HepG2 (cell line): ENCODE results near the gene TMEM214. TPM values are rescaled to one million over a fixed set of nuclear protein-coding genes. Genes with fewer than 3 reads are reported as not detected.

Experiments used
- DNMT3B ChIP-seq: conservative IDR thresholded peaks from 2 replicates; pipeline ENCODE4 v1.6.1; 2016; ENCODE audit warnings: missing biosample characterization, control low read depth
- ETV6 ChIP-seq: sonication (generic); formaldehyde crosslinking; conservative IDR thresholded peaks from 2 replicates; pipeline ENCODE4 v1.4.0; 2020; ENCODE audit warnings: missing genetic modification reagents
- GLMP ChIP-seq: sonication (generic); formaldehyde crosslinking; IDR thresholded peaks from 2 replicates; pipeline ENCODE4 v1.9.0; 2021; ENCODE audit warnings: missing genetic modification reagents, mild to moderate bottlenecking, borderline replicate concordance
- MZF1 ChIP-seq: sonication (generic); formaldehyde crosslinking; IDR thresholded peaks from 2 replicates; pipeline ENCODE4 v1.8.1; 2023; ENCODE audit warnings: mild to moderate bottlenecking, missing genetic modification reagents, borderline replicate concordance
- NR1H2 ChIP-seq: sonication (generic); formaldehyde crosslinking; IDR thresholded peaks from 2 replicates; pipeline ENCODE4 v1.8.1; 2022; ENCODE audit warnings: low read depth, missing genetic modification reagents, borderline replicate concordance
- RBM39 ChIP-seq: fragments of 200-400 bp; formaldehyde crosslinking; IDR thresholded peaks from one replicate; pipeline ENCODE4 v1.6.1; 2018; ENCODE audit warnings: antibody characterized with exemption, mild to moderate bottlenecking, low read depth, low read length; ENCODE audit not compliant: poor library complexity, severe bottlenecking
- RXRB ChIP-seq: IDR thresholded peaks from 2 replicates; pipeline ENCODE4 v1.6.1; 2016; ENCODE audit warnings: borderline replicate concordance, missing genetic modification reagents, missing compliant biosample characterization
- SP4 ChIP-seq: sonication (generic); formaldehyde crosslinking; IDR thresholded peaks from 2 replicates; pipeline ENCODE4 v1.8.1; 2023; ENCODE audit warnings: mild to moderate bottlenecking, missing genetic modification reagents
- ZBTB40 ChIP-seq, 2 experiments: fragments of 450-650 bp in 1 of 2; sonication (generic) in 1 of 2; formaldehyde crosslinking in 1 of 2; IDR thresholded peaks; 2 replicates each; pipeline versions ENCODE4 v1.6.1 to v1.8.0; 2016 to 2022; ENCODE audit warnings: antibody characterized with exemption in 1 of 2, mild to moderate bottlenecking in 1 of 2, missing genetic modification reagents in 1 of 2
- ZFP37 ChIP-seq: sonication (generic); formaldehyde crosslinking; IDR thresholded peaks from 2 replicates; pipeline ENCODE4 v1.4.0; 2020; ENCODE audit warnings: missing genetic modification reagents, borderline replicate concordance
- ZNF20 ChIP-seq: sonication (generic); formaldehyde crosslinking; IDR thresholded peaks from 2 replicates; pipeline ENCODE4 v1.4.0; 2020; ENCODE audit warnings: mild to moderate bottlenecking, moderate library complexity, missing genetic modification reagents
- ZNF230 ChIP-seq: sonication (generic); formaldehyde crosslinking; IDR thresholded peaks from 2 replicates; pipeline ENCODE4 v1.4.0; 2020; ENCODE audit warnings: mild to moderate bottlenecking, missing genetic modification reagents
- ZNF296 ChIP-seq: sonication (generic); formaldehyde crosslinking; conservative IDR thresholded peaks from 2 replicates; pipeline ENCODE4 v1.5.0; 2020; ENCODE audit warnings: mild to moderate bottlenecking, missing genetic modification reagents
- ZNF44 ChIP-seq: sonication (generic); formaldehyde crosslinking; IDR thresholded peaks from 2 replicates; pipeline ENCODE4 v1.5.1; 2020; ENCODE audit warnings: mild to moderate bottlenecking, missing genetic modification reagents
- ZNF589 ChIP-seq: sonication (generic); formaldehyde crosslinking; conservative IDR thresholded peaks from 2 replicates; pipeline ENCODE4 v1.8.0; 2022; ENCODE audit warnings: mild to moderate bottlenecking, moderate library complexity, missing genetic modification reagents
- ZNF614 ChIP-seq: IDR thresholded peaks from 2 replicates; pipeline ENCODE4 v1.6.1; 2018; ENCODE audit warnings: missing biosample characterization, missing genetic modification reagents, inconsistent platforms, borderline replicate concordance
- ZNF766 ChIP-seq: sonication (generic); formaldehyde crosslinking; IDR thresholded peaks from 2 replicates; pipeline ENCODE4 v1.5.0; 2020; ENCODE audit warnings: missing genetic modification reagents, borderline replicate concordance
- polyA plus RNA-seq, 8 experiments: library from polyadenylated mRNA; depleted of rRNA in 3 of 8; stranded (reverse) in 7 of 8; unstranded in 1 of 8; fragments of >200 nt; fragmentation: Illumina TruSeq in 4 of 8; extraction: Trizol in 4 of 8; gene quantifications; 2 replicates each; pipeline versions ENCODE4 v1.2.1 to v1.2.3, GENCODE V29; 2011 to 2016; ENCODE audit warnings: low read depth in 4 of 8, missing spikeins in 1 of 8, mixed read lengths in 1 of 8; ENCODE audit not compliant: insufficient read depth in 1 of 8
- total RNA-seq, 5 experiments: library from RNA; depleted of rRNA; stranded (reverse); fragments of >200 nt; fragmentation: Illumina TruSeq; extraction: Trizol; gene quantifications; 2 replicates each; pipeline ENCODE4 v1.2.3, GENCODE V29; 2016; ENCODE audit warnings: low read depth in 1 of 5
- TF ChIP-seq, protein P1 (sequence below): IDR thresholded peaks from 2 replicates; pipeline ENCODE4 v1.6.1; 2016

The TMEM214 gene
- total and polyA plus RNA-seq, 2 of the 13 experiments (the other 11 are each of a cell fraction or from before 2014, with no cell fraction given): 58.3 to 132 TPM

DNA sequence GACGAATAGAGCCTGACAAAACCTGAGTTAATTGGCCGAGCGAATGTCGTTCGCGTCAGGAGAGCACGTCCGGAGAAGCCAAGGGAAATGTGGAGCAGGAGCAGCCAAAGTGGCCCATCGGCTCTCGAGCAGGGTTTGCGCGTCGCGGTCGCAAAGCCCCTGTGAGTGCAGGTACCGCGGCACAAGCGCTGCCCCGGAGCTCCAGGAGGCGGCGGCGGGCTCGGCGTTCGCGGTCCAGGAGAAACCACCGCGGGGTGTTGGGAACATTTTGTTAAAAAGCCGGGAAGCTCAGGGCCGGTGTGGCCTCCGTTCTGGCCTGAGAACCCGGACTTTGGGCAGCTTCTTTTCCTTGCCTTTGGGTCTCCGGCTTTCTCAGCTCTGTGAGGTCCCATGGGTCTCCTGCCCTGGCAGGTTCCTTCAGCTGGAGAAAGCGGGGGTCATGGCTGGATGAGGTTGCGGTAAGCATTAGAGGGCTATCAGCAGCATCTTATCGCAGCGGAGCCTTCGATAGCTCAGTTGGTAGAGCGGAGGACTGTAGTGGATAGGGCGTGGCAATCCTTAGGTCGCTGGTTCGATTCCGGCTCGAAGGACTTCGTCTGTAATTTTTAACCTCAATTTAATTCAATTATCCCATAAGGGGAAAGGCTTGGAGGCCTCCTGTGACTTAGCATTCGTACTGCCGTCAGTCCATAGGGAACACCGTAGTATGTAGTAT, 17.7 kb downstream of the TMEM214 start (continued):
- TF ChIP-seq ZNF589 (CRISPR knock-in tag) (peak; percentile 73; the same call in 1 of the 2 replicates), RBM39 (peak; percentile 77), NR1H2 (CRISPR knock-in tag) (peak; percentile 49; the same call in 1 of the 2 replicates), ZFP37 (CRISPR knock-in tag) (peak; percentile 11; the same call in 1 of the 2 replicates), SP4 (CRISPR knock-in tag) (peak; percentile 69), ZNF614 (0 out of 2 replicates have a peak, but pooled peaks have one; percentile 18), ZNF44 (CRISPR knock-in tag) (peak; percentile 90), GLMP (CRISPR knock-in tag) (0 out of 2 replicates have a peak, but pooled peaks have one; percentile 8), ETV6 (peak; percentile 79; the same call in 1 of the 2 replicates), RXRB (CRISPR knock-in tag) (peak; percentile 64), ZNF296 (CRISPR knock-in tag) (no peak), ZNF20 (CRISPR knock-in tag) (peak; percentile 33), MZF1 (CRISPR knock-in tag) (peak; percentile 17; the same call in 1 of the 2 replicates), ZNF766 (CRISPR knock-in tag) (peak; percentile 21), ZNF230 (CRISPR knock-in tag) (peak; percentile 2; the same call in 1 of the 2 replicates), DNMT3B (CRISPR knock-in tag) (peak; percentile 61; the same call in 1 of the 2 replicates), ZBTB40 (IDR thresholded peaks at IDR 0.05) (no peak), ZBTB40 (CRISPR knock-in tag; IDR thresholded peaks at IDR 0.05) (peak; percentile 45; the same call in 1 of the 2 replicates)
- TF ChIP-seq, protein P1, sequence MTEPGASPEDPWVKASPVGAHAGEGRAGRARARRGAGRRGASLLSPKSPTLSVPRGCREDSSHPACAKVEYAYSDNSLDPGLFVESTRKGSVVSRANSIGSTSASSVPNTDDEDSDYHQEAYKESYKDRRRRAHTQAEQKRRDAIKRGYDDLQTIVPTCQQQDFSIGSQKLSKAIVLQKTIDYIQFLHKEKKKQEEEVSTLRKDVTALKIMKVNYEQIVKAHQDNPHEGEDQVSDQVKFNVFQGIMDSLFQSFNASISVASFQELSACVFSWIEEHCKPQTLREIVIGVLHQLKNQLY (CRISPR knock-in tag): peak; percentile 11; the same call in 1 of the 2 replicates
